Fibroblast of villous mesenchyme (primary cell): ENCODE measurements around the gene CWC15. TPM values are rescaled to one million over a fixed set of nuclear protein-coding genes. Genes with fewer than 3 reads are reported as not detected.

Source experiments
- DNase-seq: peaks from one replicate; pipeline ENCODE4 v3.0.0-alpha.2; 2010; ENCODE audit warnings: low read depth
- H3K4me3 ChIP-seq: 2 replicates; pipeline ENCODE4 v1.5.1; 2011; ENCODE audit warnings: low read depth, mild to moderate bottlenecking, low read length
- total RNA-seq: library from RNA; depleted of rRNA; stranded (reverse); fragments of >200 nt; gene quantifications from 2 replicates; pipeline ENCODE4 v1.2.3, GENCODE V29; 2012
- TF ChIP-seq, protein P1 (sequence below): IDR thresholded peaks from 2 replicates; pipeline ENCODE4 v1.5.1; 2012; ENCODE audit warnings: low read depth, mild to moderate bottlenecking, low read length; ENCODE audit not compliant: insufficient read depth

CWC15 gene
- total RNA-seq, 1 donor, result 35.0 TPM

DNA sequence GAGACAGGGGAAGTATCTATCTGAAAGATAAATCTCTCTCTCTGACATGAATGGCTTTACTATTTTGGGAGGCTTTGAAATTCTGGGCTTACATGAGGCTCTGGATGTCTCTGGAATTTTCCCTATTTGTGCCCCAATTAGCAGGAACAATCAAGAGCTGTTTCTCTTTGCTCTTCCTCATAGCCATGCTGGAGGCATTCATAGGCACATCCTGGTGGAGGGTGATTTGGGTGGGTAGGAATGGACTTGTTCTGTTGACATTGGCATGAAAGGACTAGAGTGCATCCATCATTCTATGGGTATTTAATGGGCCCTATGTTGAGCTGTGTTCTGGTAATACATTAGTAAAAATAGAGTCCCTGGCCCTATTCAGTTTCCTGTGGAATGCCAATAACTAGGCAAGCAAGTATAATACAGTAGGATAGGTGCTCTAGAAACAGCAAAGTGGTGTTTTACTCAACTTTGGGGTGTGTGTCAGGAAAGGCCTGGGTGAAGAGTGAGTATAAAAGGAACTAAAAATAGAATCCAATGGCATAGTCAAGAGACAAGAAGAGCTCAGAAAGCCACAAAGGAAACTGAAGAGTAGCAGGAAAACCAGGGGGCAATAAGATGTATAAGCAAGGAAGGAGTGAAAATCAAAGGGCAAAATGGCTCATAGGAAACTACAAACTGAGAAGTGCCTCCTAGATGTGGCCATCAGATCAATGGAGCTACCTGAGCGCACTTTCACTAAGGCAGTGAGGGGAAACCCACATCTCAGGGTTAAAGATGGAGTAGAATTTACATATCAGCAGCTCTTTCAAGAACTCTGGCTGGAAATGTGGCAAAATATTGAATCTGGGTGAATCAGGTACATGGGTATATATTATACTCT, 45.0 kb downstream of the CWC15 start:
- no peak overlapping the region for H3K4me3 ChIP-seq
- DNase-seq, result no peak
- TF ChIP-seq, protein P1, sequence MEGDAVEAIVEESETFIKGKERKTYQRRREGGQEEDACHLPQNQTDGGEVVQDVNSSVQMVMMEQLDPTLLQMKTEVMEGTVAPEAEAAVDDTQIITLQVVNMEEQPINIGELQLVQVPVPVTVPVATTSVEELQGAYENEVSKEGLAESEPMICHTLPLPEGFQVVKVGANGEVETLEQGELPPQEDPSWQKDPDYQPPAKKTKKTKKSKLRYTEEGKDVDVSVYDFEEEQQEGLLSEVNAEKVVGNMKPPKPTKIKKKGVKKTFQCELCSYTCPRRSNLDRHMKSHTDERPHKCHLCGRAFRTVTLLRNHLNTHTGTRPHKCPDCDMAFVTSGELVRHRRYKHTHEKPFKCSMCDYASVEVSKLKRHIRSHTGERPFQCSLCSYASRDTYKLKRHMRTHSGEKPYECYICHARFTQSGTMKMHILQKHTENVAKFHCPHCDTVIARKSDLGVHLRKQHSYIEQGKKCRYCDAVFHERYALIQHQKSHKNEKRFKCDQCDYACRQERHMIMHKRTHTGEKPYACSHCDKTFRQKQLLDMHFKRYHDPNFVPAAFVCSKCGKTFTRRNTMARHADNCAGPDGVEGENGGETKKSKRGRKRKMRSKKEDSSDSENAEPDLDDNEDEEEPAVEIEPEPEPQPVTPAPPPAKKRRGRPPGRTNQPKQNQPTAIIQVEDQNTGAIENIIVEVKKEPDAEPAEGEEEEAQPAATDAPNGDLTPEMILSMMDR, result no peak

DNA sequence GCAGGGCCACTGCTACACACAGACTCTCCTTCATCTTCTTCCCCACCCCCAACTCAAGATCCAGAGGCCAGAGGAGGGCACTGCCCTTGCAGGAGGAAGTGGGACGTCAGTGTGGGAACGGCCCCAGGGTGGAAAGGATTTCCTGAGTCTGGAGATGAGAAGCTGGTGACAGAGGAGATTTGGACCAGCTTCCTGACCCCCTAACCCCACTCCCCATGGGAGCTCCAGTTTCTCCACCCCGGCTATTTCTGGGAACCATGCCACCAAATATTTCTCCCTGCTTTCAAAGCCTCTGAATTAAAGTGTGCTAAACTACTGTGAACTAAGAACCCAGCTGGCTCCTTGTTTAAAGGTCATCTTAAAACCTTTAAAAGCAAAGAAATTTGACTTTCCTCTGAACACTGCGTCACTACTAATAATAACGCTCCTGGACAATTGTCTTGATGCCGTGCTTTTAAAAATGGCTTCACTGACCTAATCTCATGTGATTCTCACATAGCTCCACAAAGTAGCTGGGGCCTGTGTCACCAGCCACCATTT, 46.6 kb downstream of the CWC15 start:
- peak; percentile 100 for DNase-seq
- no peak overlapping the region for H3K4me3 ChIP-seq
- TF ChIP-seq, protein P1, result no peak

DNA sequence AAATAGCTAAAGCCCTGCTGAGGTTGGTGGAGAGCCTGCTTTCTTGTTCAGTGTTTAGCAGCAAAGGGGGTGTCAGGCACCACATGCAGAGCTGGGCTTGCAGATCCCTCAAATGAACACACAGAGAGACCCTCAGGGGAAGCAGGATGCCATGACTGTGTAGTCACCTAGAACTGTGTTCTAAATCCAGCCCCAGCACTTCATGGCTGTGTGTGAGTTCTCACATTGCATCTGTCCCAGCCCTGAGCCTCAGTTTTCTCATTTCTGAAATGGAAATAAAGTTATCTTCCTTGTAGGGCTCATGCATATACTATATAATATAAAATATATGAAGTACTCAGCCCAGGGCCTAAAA, 47.1 kb downstream of the CWC15 start:
- TF ChIP-seq, protein P1, result no peak
- no peak for DNase-seq
- H3K4me3 ChIP-seq, result no peak overlapping the region

DNA sequence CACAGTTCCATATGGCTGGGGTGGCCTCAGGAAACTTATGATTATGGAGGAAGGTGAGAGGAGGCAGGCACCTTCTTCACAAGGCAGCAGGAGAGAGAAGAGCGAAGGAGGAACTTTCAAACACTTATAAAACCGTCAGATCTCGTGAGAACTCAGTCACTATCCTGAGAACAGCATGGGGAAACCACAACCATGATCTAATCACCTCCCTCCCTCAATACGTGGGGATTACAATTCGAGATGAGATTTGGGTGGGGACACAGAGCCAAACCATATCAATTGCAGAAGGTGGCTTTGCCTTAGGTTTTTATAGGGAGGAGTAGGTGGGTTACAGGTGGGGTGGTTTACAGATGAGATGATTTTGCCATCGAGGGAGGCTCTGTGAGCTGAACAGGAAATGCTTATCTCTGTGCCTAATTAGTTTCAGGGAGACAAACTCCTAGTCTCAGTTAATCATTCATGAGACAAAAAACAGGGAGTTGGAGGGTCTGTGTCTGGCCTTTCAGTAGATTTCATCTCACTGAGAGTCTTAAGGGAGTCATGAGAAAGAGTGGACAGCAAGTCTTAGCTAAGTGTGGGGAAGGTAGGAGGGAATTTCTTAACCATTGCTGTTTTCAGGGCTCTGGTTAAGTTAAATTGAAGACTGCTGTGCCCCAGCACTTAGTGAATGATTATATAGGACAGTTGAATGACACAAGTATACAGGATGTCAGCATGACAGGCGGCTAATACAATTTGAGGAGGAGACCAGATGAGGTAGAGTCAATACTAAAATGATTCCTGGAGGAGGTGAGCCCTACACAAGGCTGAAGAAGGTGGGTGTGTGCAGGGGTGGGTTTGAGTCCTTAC, 47.7 kb downstream of the CWC15 start:
- peak; percentile 54 for DNase-seq
- H3K4me3 ChIP-seq, result no peak overlapping the region
- TF ChIP-seq, protein P1, result no peak

DNA sequence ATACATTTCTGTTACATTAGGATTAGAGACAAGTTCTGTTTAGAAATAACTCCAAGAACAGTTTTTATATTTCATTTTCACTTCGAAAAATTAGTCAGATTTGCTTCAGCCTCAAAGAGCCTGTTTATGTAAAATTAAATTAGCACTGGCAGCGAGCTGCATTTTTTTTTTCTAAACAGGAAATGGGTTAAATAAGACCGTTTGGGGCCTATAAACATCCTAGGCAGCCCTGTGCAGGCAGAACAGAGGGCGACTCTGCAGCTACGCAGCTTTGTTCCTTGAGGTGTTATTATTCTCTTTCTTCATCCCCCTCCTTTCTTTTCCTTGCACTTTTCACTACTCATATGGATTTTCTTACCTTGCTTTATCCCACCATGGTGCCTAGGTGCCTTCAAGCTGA, 48.7 kb downstream of the CWC15 start:
- H3K4me3 ChIP-seq, result no peak overlapping the region
- DNase-seq, result peak; percentile 54
- TF ChIP-seq, protein P1, result no peak

DNA sequence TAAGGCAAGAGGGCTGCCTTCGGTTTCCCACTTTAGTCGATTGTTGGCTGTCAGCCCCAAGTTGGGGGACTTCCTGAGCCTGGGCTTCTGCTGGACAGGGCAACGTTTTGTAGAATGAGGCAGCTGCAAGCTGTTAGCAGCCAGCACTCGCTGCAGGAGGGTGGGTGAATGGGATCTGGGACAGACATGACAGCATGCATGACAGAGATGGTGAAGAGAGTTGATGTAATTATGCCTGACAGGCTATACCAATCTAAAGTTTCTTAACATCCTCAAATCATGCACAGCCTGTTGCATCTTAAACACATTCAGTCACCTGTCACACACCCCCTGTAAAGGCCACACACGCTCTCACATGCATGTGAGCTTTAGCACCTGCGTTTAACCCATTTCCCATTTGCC, 49.2 kb downstream of the CWC15 start:
- TF ChIP-seq, protein P1, result no peak
- DNase-seq, result no peak
- H3K4me3 ChIP-seq, result no peak overlapping the region
